CD4-positive, alpha-beta T cell treated with Interleukin-6 for 4 hours (primary cell): ENCODE data around the gene MYL4.
"Not testable (repeated sequence)": the region's sequence is repeated elsewhere in the genome, so short reads cannot be mapped to it uniquely, and the experiment has no call there.

ENCODE experiments used
- DNase-seq: peaks from one replicate; pipeline ENCODE4 v3.0.0-alpha.2; 2020; ENCODE audit warnings: mixed read lengths

Gene MYL4

GRCh38 chr17:47246120-47246519 is 37.0 kb downstream of the MYL4 start:
- no peak for DNase-seq

DNA sequence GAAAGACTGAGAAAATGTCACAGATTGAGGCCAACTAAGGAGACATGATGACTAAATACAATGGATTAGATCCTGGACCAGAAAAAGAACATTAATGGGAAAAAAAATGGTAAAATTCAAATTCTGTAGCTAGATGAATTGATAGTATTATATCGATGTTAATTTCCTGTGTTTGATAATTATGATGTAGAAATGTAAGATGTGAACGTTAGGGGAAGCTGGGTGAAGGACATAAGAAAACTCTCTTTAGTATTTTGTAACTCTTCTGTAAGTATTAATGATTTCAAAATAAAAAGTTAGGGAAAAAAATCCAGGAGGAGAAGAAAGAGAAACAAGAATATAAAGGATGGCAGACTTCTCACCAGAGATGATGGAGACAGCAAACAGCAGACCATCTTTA is 41.7 kb downstream of the MYL4 start:
- DNase-seq = no peak

GRCh38 chr17:47251421-47251940 is 42.3 kb downstream of the MYL4 start:
- no peak for DNase-seq

DNA sequence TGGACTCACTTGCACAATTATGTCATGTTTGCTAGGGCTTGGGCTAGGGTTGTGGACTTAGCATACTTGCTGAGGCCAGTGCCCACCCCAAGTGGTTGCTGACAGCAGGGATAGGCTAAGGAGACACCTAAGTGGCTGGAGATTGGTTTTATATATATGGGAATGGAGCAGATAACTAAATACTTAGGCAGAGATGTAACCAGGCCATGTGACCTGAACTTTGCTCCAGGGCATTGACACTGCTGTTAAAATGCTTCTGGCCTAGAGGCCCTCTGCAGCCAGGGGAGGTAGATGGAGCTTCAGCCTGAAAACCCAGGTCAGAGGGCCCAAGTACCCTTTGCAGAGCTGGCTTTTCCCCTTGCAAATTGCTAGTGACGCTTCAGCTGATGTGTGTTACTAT is 43.1 kb downstream of the MYL4 start:
- DNase-seq = no peak

GRCh38 chr17:47252766-47253512 is 43.8 kb downstream of the MYL4 start:
- no peak for DNase-seq

GRCh38 chr17:47253541-47254402 is 44.6 kb downstream of the MYL4 start, which contains the start of gene ITGB3:
ITGB3 (plus strand) TSS chr17:47253827; CDS start chr17:47253862, 35 bp downstream.
- DNase-seq = peak; percentile 70

GRCh38 chr17:47254403-47254943 is 45.3 kb downstream of the MYL4 start:
- no peak for DNase-seq

- DNase-seq = no peak
These were observed 48.6 kb downstream of the MYL4 start for GRCh38 chr17:47257651-47258339.

DNA sequence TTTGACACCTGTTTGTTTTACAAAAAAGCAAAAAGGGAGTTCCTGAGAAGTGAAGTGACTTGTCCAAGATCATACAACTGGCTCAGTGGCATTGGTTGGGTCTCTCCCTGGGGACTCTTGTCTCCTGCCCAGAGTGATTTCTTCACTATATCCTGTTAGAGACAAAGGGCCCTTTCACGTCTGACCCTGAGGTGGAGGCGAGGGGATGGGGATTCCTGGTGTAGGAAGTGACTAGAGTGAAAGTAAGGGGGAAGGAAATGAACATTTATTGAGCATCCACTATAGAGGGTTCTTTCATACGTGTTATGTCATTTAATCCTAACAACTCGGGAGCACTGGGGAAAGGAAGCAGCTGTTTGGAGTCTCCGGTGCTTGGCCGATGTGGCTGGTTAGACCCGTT is 53.4 kb downstream of the MYL4 start:
- no peak for DNase-seq

DNA sequence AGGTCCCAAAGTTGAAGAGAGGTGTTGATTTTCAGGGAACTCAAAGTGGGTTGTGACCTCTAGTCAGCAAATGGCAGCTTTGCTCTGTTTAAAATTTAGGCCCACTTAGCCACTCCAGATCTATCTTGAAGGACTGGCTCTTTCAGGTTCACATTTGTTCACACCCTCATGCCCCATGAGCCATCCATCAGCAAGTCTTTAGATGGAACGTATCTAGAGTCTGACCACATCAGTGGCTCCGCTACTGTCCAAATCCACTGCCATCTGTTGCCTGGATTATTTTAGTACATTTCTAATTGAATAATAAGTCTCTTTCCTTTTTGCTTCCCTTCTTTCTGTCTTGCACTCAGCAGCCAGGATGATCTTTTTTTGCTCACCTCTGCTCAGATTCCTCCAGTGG is 55.0 kb downstream of the MYL4 start:
- no peak for DNase-seq

DNA sequence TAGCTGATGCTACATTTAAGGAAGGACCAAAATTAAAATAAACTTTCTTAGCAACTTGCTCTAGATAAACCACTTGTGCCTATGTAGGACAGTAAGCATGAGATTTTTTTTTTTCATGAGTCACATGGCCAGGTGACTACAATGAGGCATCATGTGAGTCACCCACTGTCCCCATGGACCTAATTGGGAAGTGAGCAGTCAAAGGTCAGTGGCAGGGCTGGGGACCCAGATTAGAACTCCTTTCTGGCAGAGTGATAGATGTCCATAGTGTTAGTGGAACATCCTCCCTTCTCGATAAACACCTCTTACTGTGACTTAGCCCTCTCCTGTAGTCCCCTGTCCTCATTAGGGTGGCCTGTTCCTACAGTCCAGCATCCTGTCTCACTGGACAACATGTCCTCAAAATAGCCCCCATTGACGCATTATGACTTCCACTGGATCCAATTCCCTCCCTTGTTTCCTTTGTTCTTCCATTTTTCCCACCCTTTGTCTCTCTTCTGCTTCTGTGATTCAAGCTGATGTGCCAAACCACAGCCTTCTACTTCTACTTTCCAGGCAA is 56.9 kb downstream of the MYL4 start:
- no peak for DNase-seq

GRCh38 chr17:47266782-47267181 is 57.6 kb downstream of the MYL4 start:
- no peak for DNase-seq

DNA sequence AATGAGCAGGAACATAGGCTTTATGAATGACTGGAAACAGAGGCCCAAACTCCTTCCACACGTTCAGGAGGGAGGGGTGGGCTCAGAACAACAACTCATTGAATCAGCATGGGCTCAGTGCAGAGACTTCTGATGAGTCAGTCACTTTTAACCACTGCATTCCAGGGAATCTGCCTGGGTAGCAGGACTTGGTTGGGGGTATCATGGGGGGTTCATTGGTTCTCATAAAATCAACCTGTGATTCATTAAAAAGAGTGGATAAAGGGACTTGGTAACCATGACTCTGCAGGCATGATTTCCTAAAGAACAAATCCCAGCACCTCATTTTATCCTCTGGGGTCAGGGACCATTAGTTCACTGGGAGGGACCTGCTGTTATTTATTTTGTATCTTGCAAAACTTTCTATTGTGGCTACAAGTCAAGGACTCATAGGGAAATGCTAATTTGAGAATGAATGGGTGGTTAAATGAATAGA is 58.2 kb downstream of the MYL4 start:
- no peak for DNase-seq

GRCh38 chr17:47268964-47269363 is 59.8 kb downstream of the MYL4 start:
- not testable (repeated sequence) for DNase-seq

DNA sequence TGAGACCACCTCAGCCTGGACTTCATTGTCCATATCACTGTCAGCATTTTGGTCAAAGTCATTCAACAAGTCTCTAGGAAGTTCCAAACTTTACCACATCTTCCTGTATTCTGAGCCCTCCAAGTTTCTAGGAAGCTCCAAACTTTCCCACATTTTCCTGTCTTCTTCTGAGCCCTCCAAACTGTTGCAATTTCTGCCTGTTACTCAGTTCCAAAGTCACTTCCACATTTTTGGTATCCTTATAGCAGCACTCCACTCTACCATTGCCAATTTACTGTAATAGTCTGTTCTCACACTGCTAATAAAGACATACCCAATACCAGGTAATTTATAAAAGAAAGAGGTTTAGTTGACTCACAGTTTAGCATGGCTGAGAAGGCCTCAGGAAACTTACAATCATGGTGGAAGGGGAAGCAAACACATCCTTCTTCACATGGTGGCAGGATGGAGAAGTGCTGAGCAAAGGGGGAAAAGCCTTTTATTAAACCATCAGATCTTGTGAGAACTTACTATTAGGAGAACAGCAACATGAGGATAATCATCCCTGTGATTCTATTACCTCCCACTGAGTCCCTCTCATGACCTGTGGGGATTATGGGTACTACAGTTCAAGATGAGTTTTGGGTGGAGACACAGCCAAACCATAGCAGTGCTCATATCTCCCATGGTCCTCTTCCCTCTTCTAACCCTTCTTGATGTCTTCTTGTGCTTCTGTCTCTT is 60.6 kb downstream of the MYL4 start:
- not testable (repeated sequence) for DNase-seq

DNA sequence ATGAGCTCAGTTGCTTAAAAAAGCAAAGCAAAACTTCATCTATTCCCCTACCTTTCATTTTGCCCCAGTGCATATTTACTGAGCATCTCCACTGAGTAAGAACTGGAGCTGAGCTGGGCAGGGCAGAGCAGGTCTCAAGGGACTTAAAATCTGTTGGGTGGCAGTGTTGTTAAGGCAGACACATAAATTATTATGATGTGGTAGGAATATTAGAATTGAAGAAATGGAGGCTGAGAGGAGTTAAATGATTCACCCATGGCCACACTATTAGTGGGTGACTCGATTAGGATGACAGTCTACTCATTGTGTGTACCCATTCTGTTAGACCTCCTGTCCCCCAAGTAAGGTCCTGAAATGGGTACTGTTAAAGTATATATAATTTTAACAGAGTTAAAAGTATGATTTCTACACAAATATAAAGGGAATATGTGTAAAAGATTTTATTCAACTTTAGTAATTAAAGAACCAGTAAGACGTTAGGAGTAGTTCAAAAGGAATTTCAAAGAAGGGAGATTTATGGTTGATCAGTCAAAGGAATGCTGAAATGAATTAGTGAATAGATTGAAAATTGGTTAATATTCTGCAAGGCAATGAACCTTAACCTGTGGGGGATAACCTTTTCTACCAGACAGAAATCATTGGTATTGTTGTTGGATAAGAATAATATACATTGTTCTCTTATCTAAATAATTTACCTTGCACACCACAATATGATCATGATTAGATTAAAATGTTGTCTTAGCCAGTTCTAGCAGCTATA is 62.0 kb downstream of the MYL4 start:
- no peak for DNase-seq

DNA sequence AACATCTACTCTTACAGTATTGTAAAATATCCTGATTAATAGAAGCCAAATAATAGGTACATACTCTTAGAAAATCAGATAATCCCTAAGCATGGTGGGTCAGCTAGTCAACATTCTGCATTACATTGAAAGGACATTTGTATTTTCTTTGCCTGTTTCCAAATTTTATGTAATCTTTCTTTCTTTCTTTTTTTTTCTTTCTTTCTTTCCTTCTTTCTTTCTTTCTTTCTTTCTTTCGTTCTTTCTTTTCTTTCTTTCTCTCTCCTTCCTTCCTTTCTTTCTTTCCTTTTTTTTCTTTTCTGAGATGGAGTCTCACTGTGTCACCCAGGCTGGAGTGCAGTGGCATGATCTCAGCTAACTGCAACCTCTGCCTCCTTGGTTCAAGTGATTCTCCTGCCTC is 63.3 kb downstream of the MYL4 start:
- DNase-seq = no peak

GRCh38 chr17:47273245-47273644 is 64.1 kb downstream of the MYL4 start:
- DNase-seq = no peak
